Measurements from ENCODE around the gene YARS1.
"Not testable (repeated sequence)": the region's sequence is repeated elsewhere in the genome, so short reads cannot be mapped to it uniquely, and the experiment has no call there.

The YARS1 gene

DNA sequence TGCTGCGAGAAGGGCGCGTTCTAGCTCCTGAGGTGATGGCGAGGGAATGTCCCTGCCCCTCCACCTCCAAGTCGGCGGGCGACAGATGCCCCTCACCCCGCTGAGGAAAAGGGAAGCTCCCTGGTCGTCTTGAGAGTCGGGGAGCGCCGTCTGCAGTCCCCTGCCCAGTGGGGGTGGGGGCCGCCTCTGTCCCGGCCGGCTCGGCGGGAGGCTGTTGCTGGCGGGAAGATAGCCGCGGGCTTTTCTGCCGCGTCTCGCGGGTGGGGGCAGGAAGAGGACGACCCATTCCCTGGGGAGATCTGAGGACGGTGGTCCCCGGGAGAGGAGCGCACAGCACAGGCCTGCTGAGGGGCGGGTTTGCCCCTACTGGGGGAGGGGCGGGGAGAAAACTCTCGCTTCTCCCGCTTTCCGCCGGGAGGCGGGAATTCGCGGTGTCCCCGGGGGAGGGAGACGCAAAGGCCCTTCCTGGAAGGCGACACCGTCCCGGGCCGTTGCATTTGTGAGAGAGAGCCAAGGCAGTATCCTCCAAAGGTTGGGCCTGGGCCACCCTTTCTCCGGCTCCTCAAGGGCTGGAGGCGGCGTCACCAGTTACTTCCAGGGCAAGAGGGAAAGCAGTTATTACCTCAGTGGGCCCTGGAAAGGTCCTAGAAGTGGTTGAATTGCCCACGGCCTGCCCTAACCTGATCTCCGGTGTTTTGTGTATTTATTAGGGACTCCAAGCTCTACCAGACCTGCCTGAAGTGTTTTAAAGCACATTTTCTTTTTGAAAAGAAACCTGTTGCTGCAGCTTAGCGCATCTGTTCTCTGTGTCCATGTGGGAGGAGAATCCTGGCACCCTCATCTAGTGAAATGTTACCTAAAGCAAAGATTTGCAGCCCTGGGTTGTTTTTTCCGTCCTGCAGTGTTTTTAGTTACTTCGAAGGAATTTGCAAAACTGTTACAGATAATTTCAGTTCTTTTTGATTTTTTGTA lies 943 bp upstream of the YARS1 start:
- in situ Hi-C loops (cut with MboI; ENCODE audit: low sequenced_read_pairs) = no loop called here

DNA sequence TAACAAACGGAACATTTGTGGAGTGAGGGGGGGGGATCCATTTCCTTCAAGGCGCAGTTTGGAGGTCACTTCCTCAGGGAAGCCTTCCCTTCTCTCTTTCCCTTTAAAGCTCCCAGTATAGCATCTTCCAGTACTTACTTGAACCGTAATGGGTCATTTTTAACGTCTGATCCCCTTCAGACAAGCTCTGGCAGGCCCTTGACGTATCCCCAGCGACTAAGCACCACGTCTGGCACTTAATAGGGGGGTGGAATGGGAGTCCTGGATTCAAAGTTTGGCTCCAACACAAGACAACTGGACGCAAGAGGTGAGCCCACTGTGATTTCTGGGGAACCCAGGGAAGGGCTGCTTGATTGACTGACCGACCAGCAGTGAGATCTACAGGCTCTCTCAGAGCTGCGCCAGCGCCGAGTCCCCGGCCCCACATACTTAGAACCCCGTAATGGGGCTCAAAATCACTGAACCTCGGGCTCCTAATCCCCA lies 441 bp downstream of the YARS1 start:
- in situ Hi-C loops (cut with MboI; ENCODE audit: low sequenced_read_pairs) = no loop called here

- in situ Hi-C loops (cut with MboI; ENCODE audit: low sequenced_read_pairs) = no loop called here
Observed at GRCh38 chr1:32813941-32814739, 3.0 kb downstream of the YARS1 start.

DNA sequence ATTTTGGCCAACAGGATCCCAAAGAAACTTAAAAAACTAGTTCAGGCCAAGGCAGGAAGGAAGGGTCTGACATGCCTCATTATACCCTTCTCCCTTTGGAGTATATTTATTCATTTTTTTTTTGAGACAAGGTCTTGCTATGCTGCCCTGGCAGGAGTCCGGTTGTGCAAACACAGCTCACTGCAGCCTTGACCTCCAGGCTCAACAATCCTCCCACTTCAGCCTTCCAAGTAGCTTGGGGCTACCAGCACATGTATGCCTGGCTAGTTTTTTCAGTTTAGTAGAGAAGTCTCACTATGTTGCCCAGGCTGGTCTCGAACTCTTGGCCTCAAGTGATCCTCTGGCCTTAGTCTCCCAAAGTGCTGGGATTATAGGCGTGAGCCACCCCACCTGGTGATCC lies 5.2 kb downstream of the YARS1 start:
- in situ Hi-C loops (cut with MboI; ENCODE audit: low sequenced_read_pairs) = no loop called here

GRCh38 chr1:32811265-32811664 lies 5.9 kb downstream of the YARS1 start:
- in situ Hi-C loops (cut with MboI; ENCODE audit: low sequenced_read_pairs) = no loop called here

DNA sequence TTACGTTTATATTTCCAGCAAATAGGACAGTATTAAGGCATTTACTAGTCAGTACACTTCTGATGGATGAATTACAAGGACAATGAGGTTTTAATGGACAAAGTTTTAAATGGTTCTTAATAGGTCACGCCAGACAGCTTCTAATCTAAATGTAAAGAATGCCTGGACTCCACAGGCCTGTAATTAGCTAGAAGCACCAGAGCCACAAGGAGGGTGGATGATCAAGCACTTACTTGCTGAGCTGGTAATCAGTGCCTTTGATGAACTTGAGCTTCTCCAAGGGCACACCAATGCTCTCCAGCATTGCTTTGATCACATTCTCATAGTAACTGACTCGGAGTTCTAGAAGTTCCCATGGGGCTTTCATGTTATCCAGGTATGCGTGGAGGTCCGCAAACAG lies 6.8 kb downstream of the YARS1 start:
- in situ Hi-C loops (cut with MboI; ENCODE audit: low sequenced_read_pairs) = no loop called here

GRCh38 chr1:32808580-32808979 lies 8.6 kb downstream of the YARS1 start:
- in situ Hi-C loops (cut with MboI; ENCODE audit: low sequenced_read_pairs) = no loop called here

- in situ Hi-C loops (cut with MboI; ENCODE audit: low sequenced_read_pairs) = no loop called here
Observed at GRCh38 chr1:32806910-32807523, 10.1 kb downstream of the YARS1 start.

DNA sequence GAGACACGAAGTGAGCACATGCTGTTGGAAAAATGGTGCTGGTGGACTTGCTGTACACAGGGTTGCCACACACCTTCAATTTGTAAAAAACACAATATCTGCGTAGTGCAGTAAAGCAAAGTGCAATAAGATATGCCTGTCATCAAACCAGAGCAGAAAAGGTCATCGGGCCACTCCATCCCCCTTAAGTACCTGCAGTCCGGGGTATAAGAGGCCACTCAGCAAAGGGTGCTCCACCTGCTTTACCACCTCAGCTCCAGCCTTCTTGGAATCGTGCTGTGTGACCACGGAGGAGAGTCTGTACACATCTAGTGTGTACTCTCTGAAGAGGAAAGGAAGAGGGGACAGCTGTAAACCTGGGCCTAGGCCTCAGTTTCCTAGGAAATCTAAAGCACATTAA lies 10.9 kb downstream of the YARS1 start:
- in situ Hi-C loops (cut with MboI; ENCODE audit: low sequenced_read_pairs) = no loop called here

DNA sequence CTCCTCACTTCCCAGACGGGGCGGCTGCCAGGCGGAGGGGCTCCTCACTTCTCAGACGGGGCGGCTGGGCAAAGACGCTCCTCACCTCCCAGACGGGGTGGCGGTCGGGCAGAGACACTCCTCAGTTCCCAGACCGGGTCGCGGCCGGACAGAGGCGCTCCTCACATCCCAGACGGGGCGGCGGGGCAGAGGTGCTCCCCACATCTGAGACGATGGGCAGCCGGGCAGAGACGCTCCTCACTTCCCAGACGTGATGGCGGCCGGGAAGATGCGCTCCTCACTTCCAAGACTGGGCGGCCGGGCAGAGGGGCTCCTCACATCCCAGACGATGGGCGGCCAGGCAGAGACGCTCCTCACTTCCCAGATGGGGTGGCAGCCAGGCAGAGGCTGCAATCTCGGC lies 12.7 kb downstream of the YARS1 start:
- in situ Hi-C loops (cut with MboI; ENCODE audit: low sequenced_read_pairs) = not testable (repeated sequence)

GRCh38 chr1:32801096-32801715 lies 16.0 kb downstream of the YARS1 start:
- in situ Hi-C loops (cut with MboI; ENCODE audit: low sequenced_read_pairs) = no loop called here

- in situ Hi-C loops (cut with MboI; ENCODE audit: low sequenced_read_pairs) = no loop called here
Observed at GRCh38 chr1:32798679-32799416, 18.3 kb downstream of the YARS1 start.

GRCh38 chr1:32798191-32798590 lies 19.0 kb downstream of the YARS1 start:
- in situ Hi-C loops (cut with MboI; ENCODE audit: low sequenced_read_pairs) = no loop called here

DNA sequence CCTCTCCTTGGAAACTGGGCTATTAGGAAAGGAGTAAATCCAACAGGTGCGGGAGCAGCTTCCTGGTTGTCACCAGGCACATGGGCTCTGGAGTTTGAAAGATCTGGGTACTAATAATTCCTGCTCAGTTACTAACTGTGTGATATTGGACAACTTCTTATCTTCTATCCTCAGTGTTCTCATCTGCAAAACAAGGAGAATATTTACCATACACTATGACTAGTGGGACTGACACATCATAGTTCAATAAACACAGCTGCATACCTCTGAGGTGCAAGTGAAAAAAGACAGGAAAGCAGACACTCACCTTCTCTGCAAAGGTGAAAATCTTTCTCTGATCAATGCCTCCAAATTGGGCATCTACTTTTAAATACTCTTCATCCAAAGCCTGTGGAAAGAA lies 19.7 kb downstream of the YARS1 start:
- in situ Hi-C loops (cut with MboI; ENCODE audit: low sequenced_read_pairs) = no loop called here

GRCh38 chr1:32795763-32796162 lies 21.4 kb downstream of the YARS1 start:
- in situ Hi-C loops (cut with MboI; ENCODE audit: low sequenced_read_pairs) = not testable (repeated sequence)

DNA sequence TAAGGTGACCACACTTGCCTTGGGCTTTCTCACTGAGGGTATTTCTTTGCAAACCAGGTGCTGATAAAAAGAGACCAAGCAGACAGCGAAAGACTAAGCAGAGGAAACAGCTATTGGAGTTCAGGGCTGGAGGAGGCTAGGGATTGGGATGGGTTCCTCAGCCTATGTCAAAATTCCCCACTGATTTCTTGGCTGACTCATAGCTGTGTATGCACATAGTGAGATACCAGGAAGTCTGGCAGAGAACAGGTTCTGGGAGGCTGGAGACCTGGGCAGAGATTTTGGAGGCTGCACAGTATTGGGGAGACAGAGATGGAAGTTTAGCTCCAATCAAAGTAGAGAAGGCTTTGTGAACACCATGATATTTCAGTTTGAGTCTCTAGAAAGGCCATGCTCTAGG lies 25.3 kb downstream of the YARS1 start:
- in situ Hi-C loops (cut with MboI; ENCODE audit: low sequenced_read_pairs) = no loop called here

GRCh38 chr1:32789356-32789755 lies 27.8 kb downstream of the YARS1 start:
- in situ Hi-C loops (cut with MboI; ENCODE audit: low sequenced_read_pairs) = not testable (repeated sequence)

- in situ Hi-C loops (cut with MboI; ENCODE audit: low sequenced_read_pairs) = no loop called here
Observed at GRCh38 chr1:32786856-32787255, 30.3 kb downstream of the YARS1 start.

GRCh38 chr1:32784817-32785216 lies 32.3 kb downstream of the YARS1 start:
- in situ Hi-C loops (cut with MboI; ENCODE audit: low sequenced_read_pairs) = no loop called here

DNA sequence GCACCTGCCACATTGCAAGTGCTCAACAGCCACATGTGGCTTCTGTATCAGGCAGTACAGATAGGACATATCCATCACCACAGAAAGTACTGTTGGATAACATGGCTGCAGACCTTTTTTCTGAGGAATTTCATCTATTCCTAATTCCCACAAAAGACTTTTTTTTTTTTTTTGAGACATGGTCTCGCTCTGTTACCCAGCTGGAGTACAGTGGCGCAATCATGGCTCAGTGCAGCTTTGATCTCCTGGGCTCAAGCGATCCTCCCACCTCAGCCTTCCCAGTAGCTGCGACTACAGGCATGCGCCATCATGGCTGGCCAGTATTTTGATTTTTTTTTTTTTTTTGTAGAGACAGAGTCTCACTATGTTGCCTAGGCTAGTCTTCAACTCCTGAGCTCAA lies 33.3 kb downstream of the YARS1 start:
- in situ Hi-C loops (cut with MboI; ENCODE audit: low sequenced_read_pairs) = no loop called here
